Measurements from ENCODE around the gene SCNN1B. TPM values are rescaled to one million over a fixed set of nuclear protein-coding genes. Genes with fewer than 3 reads are reported as not detected.

SCNN1B gene
- total RNA-seq, 2 experiments from 2014 or later = not detected

DNA sequence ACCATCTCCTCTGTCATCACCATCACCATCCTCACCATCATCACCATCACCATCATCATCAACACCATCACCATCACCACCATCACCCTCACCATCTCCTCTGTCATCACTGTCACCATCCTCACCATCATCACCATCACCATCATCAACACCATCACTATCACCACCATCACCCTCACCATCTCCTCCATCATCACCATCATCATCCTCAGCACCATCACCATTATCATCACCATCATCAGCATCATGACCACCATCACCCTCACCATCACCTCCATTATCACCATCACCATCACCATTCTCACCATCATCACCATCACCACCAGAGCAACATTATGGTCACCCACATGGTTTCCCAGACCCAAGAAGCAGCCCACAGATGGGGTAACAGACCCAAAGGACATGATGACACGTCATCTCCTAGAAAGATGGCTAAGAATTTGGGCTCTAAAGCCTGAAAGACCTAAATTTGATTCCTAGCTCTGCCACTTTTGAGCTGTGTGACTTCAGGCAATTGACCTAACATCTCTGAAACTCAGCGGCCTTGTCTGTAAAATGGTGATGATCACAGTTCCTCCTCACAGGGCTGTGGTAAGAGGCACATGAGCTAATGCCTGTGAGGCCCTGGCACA lies 14.6 kb downstream of the SCNN1B start:
- H3K9me3 Mint-ChIP-seq (ENCODE audit: insufficient read depth) = no peaks in the 10 kb centered on the region
- POLR2A ChIA-PET = no interaction called here
- no peaks in the 10 kb centered on the region for H3K4me1 Mint-ChIP-seq (ENCODE audit: low read depth)
- H3K36me3 Mint-ChIP-seq (ENCODE audit: low read depth) = no peaks in the 10 kb centered on the region
- H3K27ac Mint-ChIP-seq = no peak overlapping the region
- no peak for ATAC-seq
- H3K27me3 Mint-ChIP-seq (ENCODE audit: low read depth) = no peaks in the 10 kb centered on the region
- DNase-seq = no peak
- no peak overlapping the region for H3K4me3 Mint-ChIP-seq
- CTCF ChIA-PET = no interaction called here

DNA sequence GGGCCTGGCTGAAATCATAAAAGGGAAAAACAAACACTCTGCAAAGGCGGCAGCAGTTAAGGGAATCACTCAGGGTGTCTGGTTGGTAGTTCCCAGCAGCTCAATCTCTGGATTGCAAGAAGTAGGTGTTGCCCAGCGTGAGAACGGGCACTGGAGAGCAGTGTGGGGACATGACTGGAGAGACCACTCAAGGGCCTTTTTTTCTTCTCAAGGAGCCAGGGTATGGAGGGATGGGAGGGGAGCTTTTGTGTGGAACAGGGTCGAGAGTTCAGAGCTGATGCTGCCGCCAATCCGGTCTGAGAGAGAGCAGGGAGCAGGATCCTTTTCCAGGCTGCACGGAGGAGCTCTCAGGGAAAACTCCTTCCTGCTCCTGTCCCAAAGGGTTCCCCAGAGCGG lies 15.2 kb downstream of the SCNN1B start:
- Mint-ChIP-seq H3K27me3 (ENCODE audit: low read depth) (no peaks in the 10 kb centered on the region), H3K4me1 (ENCODE audit: low read depth) (no peaks in the 10 kb centered on the region), H3K4me3 (no peak overlapping the region), H3K9me3 (ENCODE audit: insufficient read depth) (no peaks in the 10 kb centered on the region), H3K27ac (no peak overlapping the region), H3K36me3 (ENCODE audit: low read depth) (no peaks in the 10 kb centered on the region)
- no peak for ATAC-seq
- no peak for DNase-seq
- ChIA-PET CTCF (no interaction called here), POLR2A (no interaction called here)

DNA sequence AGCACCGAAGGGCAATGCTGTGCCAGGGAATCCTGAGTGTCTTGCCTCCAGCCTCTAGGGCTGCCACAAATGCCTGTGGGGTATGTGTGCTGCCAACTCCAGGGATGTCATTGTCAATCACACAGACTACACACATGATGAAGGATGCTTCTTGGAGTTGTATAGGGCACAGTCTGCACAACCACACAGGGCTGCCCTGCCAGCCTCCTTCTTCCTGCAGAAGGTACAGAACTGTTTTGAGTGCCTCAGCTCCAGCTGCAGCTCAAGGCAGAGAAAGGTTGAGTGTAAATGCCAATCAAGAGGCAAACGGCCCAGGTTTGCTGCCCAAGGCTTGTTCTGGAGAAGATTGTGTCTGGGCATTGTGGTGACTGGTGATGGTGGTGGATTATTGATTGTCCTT lies 15.6 kb downstream of the SCNN1B start:
- no peak for DNase-seq
- no peaks in the 10 kb centered on the region for H3K4me1 Mint-ChIP-seq (ENCODE audit: low read depth)
- no peaks in the 10 kb centered on the region for H3K27me3 Mint-ChIP-seq (ENCODE audit: low read depth)
- H3K27ac Mint-ChIP-seq = no peak overlapping the region
- H3K36me3 Mint-ChIP-seq (ENCODE audit: low read depth) = no peaks in the 10 kb centered on the region
- CTCF ChIA-PET = no interaction called here
- H3K9me3 Mint-ChIP-seq (ENCODE audit: insufficient read depth) = no peaks in the 10 kb centered on the region
- POLR2A ChIA-PET = no interaction called here
- no peak for ATAC-seq
- no peak overlapping the region for H3K4me3 Mint-ChIP-seq

DNA sequence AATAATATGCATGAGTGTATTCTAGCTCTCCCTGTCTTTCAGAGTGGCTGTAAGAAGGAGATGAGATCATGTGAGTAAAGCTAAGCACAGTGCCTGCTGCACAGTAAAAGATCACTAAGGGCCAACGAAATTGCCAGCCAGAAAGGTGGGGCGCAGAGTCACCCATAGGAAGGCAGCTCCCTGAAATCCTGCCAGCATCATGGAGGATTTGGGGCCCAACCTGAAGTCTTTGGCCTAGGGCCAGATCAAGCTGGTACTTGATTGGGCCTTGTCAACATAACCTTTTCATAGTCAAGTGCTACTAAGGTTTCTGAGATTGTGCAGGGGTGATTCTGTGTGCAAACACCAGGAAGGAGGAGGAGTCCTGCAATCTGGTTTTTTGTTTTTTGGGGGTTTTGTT lies 16.5 kb downstream of the SCNN1B start:
- DNase-seq (no peak), ATAC-seq (no peak)
- Mint-ChIP-seq H3K36me3 (ENCODE audit: low read depth) (no peaks in the 10 kb centered on the region), H3K4me1 (ENCODE audit: low read depth) (no peaks in the 10 kb centered on the region), H3K27me3 (ENCODE audit: low read depth) (no peaks in the 10 kb centered on the region), H3K9me3 (ENCODE audit: insufficient read depth) (no peaks in the 10 kb centered on the region), H3K27ac (no peak overlapping the region), H3K4me3 (no peak overlapping the region)
- POLR2A ChIA-PET = interaction anchor here (0.6 kb wide), 1 partner anchor 161 kb away, joined by 3 read pairs; no protein-coding TSS in a partner anchor
- CTCF ChIA-PET = no interaction called here

DNA sequence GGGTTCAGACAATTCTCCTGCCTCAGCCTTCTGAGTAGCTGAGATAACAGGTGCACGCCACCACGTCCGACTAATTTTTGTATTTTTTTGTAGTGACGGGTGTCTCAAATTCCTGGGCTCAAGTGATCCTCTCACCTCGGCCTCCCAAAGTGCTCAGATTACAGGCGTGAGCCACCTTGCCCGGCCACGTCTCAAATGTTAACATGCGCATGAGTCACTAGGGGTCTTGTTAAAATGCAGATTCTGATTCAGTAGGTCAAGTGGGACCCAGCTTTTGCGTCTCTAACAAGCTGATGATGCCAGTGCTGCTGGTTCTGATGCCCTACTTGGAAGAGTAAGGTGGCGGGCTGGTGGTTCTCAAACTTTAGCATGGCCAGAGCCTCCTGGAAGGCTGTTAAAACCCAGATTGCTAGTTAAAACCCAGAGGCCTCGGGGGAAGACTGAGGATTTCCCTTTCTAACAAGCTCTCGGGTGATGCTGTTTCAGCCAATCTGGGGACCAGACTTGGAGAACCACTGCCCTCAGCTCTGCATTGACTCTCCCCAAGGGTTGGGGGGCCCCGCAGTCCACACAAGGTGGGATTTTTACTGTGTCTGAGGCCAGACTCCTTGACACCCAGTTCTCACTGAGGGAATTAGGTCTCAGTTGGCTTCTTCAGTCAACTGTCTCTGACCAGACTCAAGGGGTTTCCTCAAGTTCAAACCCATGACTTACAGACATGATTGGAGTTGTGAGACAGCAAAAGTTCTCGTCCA lies 17.9 kb downstream of the SCNN1B start:
- Mint-ChIP-seq H3K36me3 (ENCODE audit: low read depth) (no peaks in the 10 kb centered on the region), H3K4me3 (no peak overlapping the region), H3K9me3 (ENCODE audit: insufficient read depth) (no peaks in the 10 kb centered on the region), H3K27ac (no peak overlapping the region), H3K4me1 (ENCODE audit: low read depth) (no peaks in the 10 kb centered on the region), H3K27me3 (ENCODE audit: low read depth) (no peaks in the 10 kb centered on the region)
- POLR2A ChIA-PET = no interaction called here
- DNase-seq (no peak), ATAC-seq (no peak)
- CTCF ChIA-PET = no interaction called here

DNA sequence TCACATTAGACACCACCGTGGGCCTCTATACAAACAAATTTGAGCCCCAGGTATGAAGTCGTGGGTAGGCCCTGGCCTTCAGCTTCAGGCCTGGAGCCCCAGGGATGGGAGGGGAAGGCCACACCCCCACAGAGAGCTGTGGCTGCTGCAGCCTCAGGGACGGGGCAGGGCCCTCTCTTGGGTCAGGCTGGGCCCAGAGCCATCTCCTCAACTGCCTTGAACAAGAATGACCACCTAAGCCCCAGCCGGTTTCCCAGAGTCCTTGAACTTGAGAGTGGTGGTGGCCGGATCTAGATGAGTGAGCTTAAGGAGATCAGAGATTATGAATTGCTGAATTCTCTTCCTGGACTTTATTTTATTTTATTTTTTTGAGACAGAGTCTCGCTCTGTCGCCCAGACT lies 18.6 kb downstream of the SCNN1B start:
- no peak overlapping the region for H3K4me3 Mint-ChIP-seq
- ChIA-PET POLR2A (no interaction called here), CTCF (no interaction called here)
- no peak for DNase-seq
- H3K27ac Mint-ChIP-seq = no peak overlapping the region
- H3K27me3 Mint-ChIP-seq (ENCODE audit: low read depth) = peaks cover 2% of the 10 kb centered on the region
- no peak for ATAC-seq
- H3K9me3 Mint-ChIP-seq (ENCODE audit: insufficient read depth) = no peaks in the 10 kb centered on the region
- no peaks in the 10 kb centered on the region for H3K4me1 Mint-ChIP-seq (ENCODE audit: low read depth)
- H3K36me3 Mint-ChIP-seq (ENCODE audit: low read depth) = no peaks in the 10 kb centered on the region

DNA sequence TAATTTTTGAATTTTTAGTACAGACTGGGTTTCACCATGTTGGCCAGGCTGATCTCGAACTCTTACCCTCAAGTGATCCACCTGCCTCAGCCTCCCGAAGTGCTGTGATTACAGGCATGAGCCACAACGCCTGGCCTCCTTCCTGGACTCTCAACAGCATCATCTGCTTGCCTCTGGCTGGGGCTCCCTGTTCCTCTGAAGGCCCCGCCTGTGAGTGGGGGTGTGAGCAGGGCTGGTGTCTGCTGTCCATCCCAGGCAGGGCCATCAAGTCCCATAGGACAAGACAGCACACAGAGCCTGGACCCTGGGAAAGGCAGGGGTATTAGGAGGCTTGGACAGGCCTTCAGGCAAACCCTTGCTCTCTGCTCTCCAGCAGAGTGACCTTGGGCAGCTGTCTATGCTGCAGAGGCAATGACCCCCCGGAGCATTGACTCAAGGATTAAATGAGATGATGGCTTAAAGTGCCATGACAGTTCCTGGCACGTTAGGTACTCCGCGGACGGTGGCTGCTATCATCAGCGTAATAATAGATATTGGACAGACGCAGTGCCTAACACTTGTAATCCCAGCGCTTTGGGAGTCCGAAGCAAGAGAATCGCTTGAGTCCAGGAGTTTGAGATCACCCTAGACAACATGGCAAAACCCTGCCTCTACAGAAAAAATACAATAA lies 19.2 kb downstream of the SCNN1B start:
- Mint-ChIP-seq H3K4me3 (no peak overlapping the region), H3K4me1 (ENCODE audit: low read depth) (no peaks in the 10 kb centered on the region), H3K36me3 (ENCODE audit: low read depth) (no peaks in the 10 kb centered on the region), H3K27me3 (ENCODE audit: low read depth) (peaks cover 2% of the 10 kb centered on the region), H3K9me3 (ENCODE audit: insufficient read depth) (no peaks in the 10 kb centered on the region), H3K27ac (no peak overlapping the region)
- CTCF ChIA-PET = no interaction called here
- ATAC-seq = no peak
- DNase-seq = no peak
- POLR2A ChIA-PET = no interaction called here

DNA sequence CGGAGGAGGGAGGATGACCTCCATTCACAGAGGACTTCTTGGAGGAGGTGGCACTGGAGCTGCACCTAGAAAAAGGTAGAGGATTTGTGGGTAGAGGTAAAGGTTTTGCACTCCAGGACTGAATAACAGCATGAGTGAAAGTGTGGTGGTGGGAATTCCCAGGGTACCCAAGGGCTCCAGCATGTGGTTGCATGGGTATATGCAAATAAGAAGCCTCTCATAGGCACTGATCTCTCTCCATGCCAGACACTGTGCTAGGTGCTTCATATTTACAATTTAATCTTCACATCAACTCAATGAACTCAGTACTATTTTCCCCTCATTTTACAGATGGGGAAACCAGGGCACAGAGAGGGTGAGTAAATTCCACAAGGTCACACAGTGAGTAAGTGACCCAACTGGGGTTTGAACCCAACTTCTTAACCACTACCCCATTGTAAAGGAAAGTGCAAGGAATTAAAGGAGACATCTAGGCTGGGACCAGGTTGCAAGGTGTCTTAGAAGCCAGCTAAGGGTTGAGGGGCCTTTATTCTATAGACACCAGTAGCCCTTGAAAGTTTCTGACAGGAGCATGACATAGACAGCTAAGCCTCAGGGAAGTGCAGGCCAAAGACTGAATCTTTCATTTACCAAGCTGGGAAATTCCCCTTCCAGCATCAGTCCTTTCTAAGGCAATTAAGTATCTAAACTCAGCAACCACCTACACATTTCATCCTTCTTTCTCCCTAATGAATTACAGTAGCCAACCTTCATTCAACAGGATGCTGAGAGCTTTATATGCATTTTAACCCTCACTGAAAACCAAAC lies 21.3 kb downstream of the SCNN1B start:
- ChIA-PET CTCF (interaction anchor here (0.6 kb wide), 1 partner anchor 9 kb away, joined by 3 read pairs; no protein-coding TSS in a partner anchor), POLR2A (no interaction called here)
- H3K4me1 Mint-ChIP-seq (ENCODE audit: low read depth) = no peaks in the 10 kb centered on the region
- H3K36me3 Mint-ChIP-seq (ENCODE audit: low read depth) = no peaks in the 10 kb centered on the region
- ATAC-seq (no peak), DNase-seq (no peak)
- H3K27ac Mint-ChIP-seq = no peak overlapping the region
- H3K27me3 Mint-ChIP-seq (ENCODE audit: low read depth) = peaks cover 2% of the 10 kb centered on the region
- no peak overlapping the region for H3K4me3 Mint-ChIP-seq
- no peaks in the 10 kb centered on the region for H3K9me3 Mint-ChIP-seq (ENCODE audit: insufficient read depth)

DNA sequence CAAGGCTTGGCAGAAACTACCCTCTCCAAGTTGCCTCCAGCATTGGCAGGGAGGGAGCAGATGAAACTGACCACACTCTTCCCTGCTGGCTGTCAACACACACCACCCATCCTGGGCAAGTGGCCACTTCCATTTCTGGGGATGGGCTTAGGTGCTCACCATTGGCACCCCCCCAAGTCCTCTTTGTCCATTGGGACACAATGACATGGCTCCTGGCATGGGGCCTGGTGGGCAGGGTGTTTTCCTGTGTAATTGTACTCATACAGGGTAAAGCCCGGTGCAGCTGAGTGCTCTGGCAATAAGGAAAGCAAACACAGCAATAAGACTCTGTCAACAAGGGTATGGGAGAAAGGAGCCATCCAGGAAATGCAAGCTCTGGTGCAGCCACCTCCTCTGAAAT lies 22.6 kb downstream of the SCNN1B start:
- no peak for DNase-seq
- H3K4me1 Mint-ChIP-seq (ENCODE audit: low read depth) = no peaks in the 10 kb centered on the region
- no peak for ATAC-seq
- ChIA-PET POLR2A (no interaction called here), CTCF (no interaction called here)
- H3K4me3 Mint-ChIP-seq = no peak overlapping the region
- peaks cover 2% of the 10 kb centered on the region for H3K27me3 Mint-ChIP-seq (ENCODE audit: low read depth)
- no peak overlapping the region for H3K27ac Mint-ChIP-seq
- no peaks in the 10 kb centered on the region for H3K36me3 Mint-ChIP-seq (ENCODE audit: low read depth)
- no peaks in the 10 kb centered on the region for H3K9me3 Mint-ChIP-seq (ENCODE audit: insufficient read depth)

DNA sequence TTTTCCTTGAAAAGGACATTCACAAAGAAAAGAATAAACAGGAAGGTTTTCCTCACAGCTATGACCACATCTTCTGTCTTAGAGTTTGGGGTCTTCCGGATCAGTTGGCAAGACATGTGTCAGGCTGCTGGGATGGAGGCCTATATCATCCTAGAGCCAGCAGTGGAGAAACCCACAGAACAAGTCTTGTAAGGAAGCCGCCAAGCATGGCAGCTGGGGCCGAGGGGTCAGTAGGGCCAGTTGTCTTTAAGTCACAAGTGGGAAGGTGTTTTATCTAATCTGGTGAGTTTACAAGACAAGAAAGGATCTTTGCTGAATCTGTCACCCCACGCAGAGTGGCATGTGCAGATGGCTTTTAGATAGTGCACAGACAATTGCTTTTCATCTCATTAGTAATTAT lies 25.7 kb downstream of the SCNN1B start:
- ChIA-PET CTCF (no interaction called here), POLR2A (no interaction called here)
- Mint-ChIP-seq H3K27ac (no peak overlapping the region), H3K27me3 (ENCODE audit: low read depth) (peaks cover 2% of the 10 kb centered on the region), H3K36me3 (ENCODE audit: low read depth) (no peaks in the 10 kb centered on the region), H3K4me3 (no peak overlapping the region), H3K9me3 (ENCODE audit: insufficient read depth) (no peaks in the 10 kb centered on the region), H3K4me1 (ENCODE audit: low read depth) (no peaks in the 10 kb centered on the region)
- ATAC-seq (no peak), DNase-seq (no peak)

DNA sequence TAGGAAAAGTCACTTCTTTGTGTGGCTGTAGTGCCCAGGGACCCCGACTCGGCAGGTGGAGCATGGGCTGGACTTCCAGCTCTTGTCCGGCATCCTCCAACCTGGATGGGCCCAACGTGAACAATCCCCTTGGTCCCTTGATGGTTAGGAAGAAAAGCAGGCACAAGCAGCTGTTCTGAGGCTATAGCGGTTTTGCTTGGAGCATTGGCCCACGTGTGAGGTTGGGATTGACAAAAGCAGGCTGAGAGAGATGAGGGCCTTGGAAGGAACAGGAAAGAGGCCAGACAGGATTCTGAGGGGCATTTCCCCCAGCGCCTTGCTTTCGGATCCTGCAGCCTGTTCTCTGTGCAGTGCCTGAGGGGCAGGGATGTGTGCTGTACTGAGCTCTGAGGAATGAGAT lies 28.1 kb downstream of the SCNN1B start:
- no peaks in the 10 kb centered on the region for H3K4me1 Mint-ChIP-seq (ENCODE audit: low read depth)
- DNase-seq (no peak), ATAC-seq (no peak)
- H3K4me3 Mint-ChIP-seq = no peak overlapping the region
- ChIA-PET CTCF (no interaction called here), POLR2A (no interaction called here)
- no peaks in the 10 kb centered on the region for H3K9me3 Mint-ChIP-seq (ENCODE audit: insufficient read depth)
- no peak overlapping the region for H3K27ac Mint-ChIP-seq
- H3K27me3 Mint-ChIP-seq (ENCODE audit: low read depth) = peaks cover 2% of the 10 kb centered on the region
- no peaks in the 10 kb centered on the region for H3K36me3 Mint-ChIP-seq (ENCODE audit: low read depth)

DNA sequence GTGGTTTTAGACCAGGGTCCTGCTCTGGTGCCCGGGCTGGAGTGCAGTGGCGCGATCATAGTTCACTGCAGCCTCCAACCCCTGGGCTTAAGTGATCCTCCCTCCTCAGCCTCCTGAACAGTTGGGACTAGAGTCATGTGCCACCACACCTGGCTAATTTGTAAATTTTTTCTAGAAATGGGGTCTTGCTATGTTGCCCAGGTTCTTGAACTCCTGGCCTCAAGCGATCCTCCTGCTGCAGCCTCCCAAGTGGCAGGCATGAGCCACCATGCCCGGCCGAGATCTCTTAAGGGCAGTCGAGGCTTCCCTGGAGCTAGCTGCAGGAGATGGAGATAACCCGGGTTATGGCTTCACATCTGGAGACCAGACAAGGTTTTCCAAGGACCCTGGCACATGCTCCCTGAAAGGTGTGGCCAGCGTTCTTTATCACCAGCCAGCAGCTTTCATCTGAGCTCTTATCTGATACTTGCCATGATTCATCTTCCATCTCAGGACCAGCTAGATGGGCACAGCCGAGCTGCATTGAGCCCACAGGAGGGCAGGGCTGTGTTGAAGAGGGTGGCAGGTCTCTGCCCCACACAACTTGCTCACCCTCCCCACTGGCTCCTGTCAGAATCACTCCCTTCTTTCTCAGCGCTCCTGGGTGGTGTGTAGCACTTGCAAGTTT lies 28.6 kb downstream of the SCNN1B start:
- no peaks in the 10 kb centered on the region for H3K4me1 Mint-ChIP-seq (ENCODE audit: low read depth)

More for the DNA sequence above, 28.6 kb downstream of the SCNN1B start:
- no peaks in the 10 kb centered on the region for H3K9me3 Mint-ChIP-seq (ENCODE audit: insufficient read depth)
- DNase-seq = no peak
- ChIA-PET POLR2A (no interaction called here), CTCF (no interaction called here)
- no peak overlapping the region for H3K27ac Mint-ChIP-seq
- no peaks in the 10 kb centered on the region for H3K36me3 Mint-ChIP-seq (ENCODE audit: low read depth)
- ATAC-seq = no peak
- H3K27me3 Mint-ChIP-seq (ENCODE audit: low read depth) = no peaks in the 10 kb centered on the region
- no peak overlapping the region for H3K4me3 Mint-ChIP-seq
